Ishikawa (cell line): ENCODE measurements around the gene MLYCD.
A peak's percentile ranks its signal among the peaks of the same experiment; 100 is the strongest.

Experiments
- CEBPB ChIP-seq: IDR thresholded peaks from 2 replicates; pipeline ENCODE4 v1.6.1; 2012
- CREB1 ChIP-seq: IDR thresholded peaks from 2 replicates; pipeline ENCODE4 v1.6.1; 2012; ENCODE audit warnings: low read depth
- EGR1 ChIP-seq: IDR thresholded peaks from 2 replicates; pipeline ENCODE4 v1.6.1; 2012
- EP300 ChIP-seq: IDR thresholded peaks from 2 replicates; pipeline ENCODE4 v1.6.1; 2012; ENCODE audit warnings: borderline replicate concordance
- FOXM1 ChIP-seq: IDR thresholded peaks from 2 replicates; pipeline ENCODE4 v1.6.1; 2012; ENCODE audit warnings: low read depth, borderline replicate concordance
- MAX ChIP-seq: IDR thresholded peaks from 2 replicates; pipeline ENCODE4 v1.6.1; 2012
- NFIC ChIP-seq: IDR thresholded peaks from 2 replicates; pipeline ENCODE4 v1.6.1; 2012
- RAD21 ChIP-seq: IDR thresholded peaks from 2 replicates; pipeline ENCODE4 v1.6.1; 2012; ENCODE audit warnings: low read depth
- REST ChIP-seq: IDR thresholded peaks from 2 replicates; pipeline ENCODE4 v1.6.1; 2012; ENCODE audit warnings: low read depth, mild to moderate bottlenecking
- TAF1 ChIP-seq: IDR thresholded peaks from 2 replicates; pipeline ENCODE4 v1.6.1; 2012; ENCODE audit warnings: low read depth, mild to moderate bottlenecking
- TCF12 ChIP-seq: IDR thresholded peaks from 2 replicates; pipeline ENCODE4 v1.6.1; 2012; ENCODE audit warnings: low read depth
- TEAD4 ChIP-seq: IDR thresholded peaks from 2 replicates; pipeline ENCODE4 v1.6.1; 2012
- USF1 ChIP-seq: IDR thresholded peaks from 2 replicates; pipeline ENCODE4 v1.6.1; 2012
- YY1 ChIP-seq: IDR thresholded peaks from 2 replicates; pipeline ENCODE4 v1.6.1; 2012; ENCODE audit warnings: low read depth
- ZBTB7A ChIP-seq: IDR thresholded peaks from 2 replicates; pipeline ENCODE4 v1.6.1; 2012; ENCODE audit warnings: low read depth

MLYCD gene

GRCh38 chr16:83862661-83863060, 36.3 kb upstream of the MLYCD start:
- TF ChIP-seq NFIC (no peak), CREB1 (no peak), FOXM1 (no peak), EP300 (no peak), CEBPB (no peak), TAF1 (no peak), ZBTB7A (no peak), USF1 (no peak), MAX (no peak), YY1 (no peak), RAD21 (no peak), REST (no peak), TEAD4 (no peak), TCF12 (no peak), EGR1 (no peak)

GRCh38 chr16:83863682-83864081, 35.2 kb upstream of the MLYCD start:
- TF ChIP-seq ZBTB7A (no peak), USF1 (peak; percentile 70)

- TF ChIP-seq TAF1 (no peak), CREB1 (no peak), USF1 (no peak), EP300 (no peak), TEAD4 (no peak), RAD21 (no peak), EGR1 (no peak), ZBTB7A (no peak), CEBPB (no peak), TCF12 (no peak), FOXM1 (no peak), MAX (no peak), NFIC (no peak), REST (no peak), YY1 (no peak)
Observed at GRCh38 chr16:83870830-83871229, 28.1 kb upstream of the MLYCD start.

GRCh38 chr16:83878838-83879237, 20.1 kb upstream of the MLYCD start:
- TF ChIP-seq MAX (no peak), TAF1 (no peak), ZBTB7A (no peak), NFIC (no peak), YY1 (no peak), TEAD4 (0 out of 2 replicates have a peak, but pooled peaks have one; percentile 18), RAD21 (peak; percentile 79), FOXM1 (no peak), EGR1 (no peak), REST (no peak), TCF12 (no peak), CREB1 (no peak), EP300 (no peak)
